Measurements from ENCODE around the gene EPOP. TPM values are rescaled to one million over a fixed set of nuclear protein-coding genes. Genes with fewer than 3 reads are reported as not detected.
A peak's percentile ranks its signal among the peaks of the same experiment; 100 is the strongest.

EPOP gene
- total RNA-seq = 13.4 and 13.9 TPM in 2 replicates
- polyA plus RNA-seq = 1.9 and 2.0 TPM in 2 replicates

GRCh38 chr17:38674749-38675615, at the start of gene EPOP:
Gene EPOP (minus strand): TSS chr17:38674957. CDS start chr17:38674495, 462 bp downstream.
- Histone ChIP-seq H3K36me3 (no peaks in the 10 kb centered on the region), H3K27me3 (peaks cover 45% of the 10 kb centered on the region), H3K27ac (no peak within 1 kb of the TSS), H3K4me3 (peak within 1 kb of the TSS; percentile 54), H3K9me3 (ENCODE audit: low read depth) (no peaks in the 10 kb centered on the region), H3K4me1 (ENCODE audit: low read depth) (peaks cover 11% of the 10 kb centered on the region)
- TF ChIP-seq CTCF (IDR thresholded peaks at IDR 0.05; ENCODE audit: low read depth, low read length) = no peak
- DNase-seq (ENCODE audit: low read depth in 1 of 2, low spot score in 1 of 2) = peak; percentile 91

GRCh38 chr17:38721802-38722201, 47.0 kb upstream of the EPOP start:
- peaks cover 6% of the 10 kb centered on the region for H3K4me1 ChIP-seq (ENCODE audit: low read depth)
- H3K27me3 ChIP-seq = no peaks in the 10 kb centered on the region
- no peak overlapping the region for H3K27ac ChIP-seq
- peaks cover 11% of the 10 kb centered on the region for H3K36me3 ChIP-seq
- no peak for TF ChIP-seq CTCF (IDR thresholded peaks at IDR 0.05; ENCODE audit: low read depth, low read length)
- no peak overlapping the region for H3K4me3 ChIP-seq
- H3K9me3 ChIP-seq (ENCODE audit: low read depth) = no peaks in the 10 kb centered on the region
- no peak for DNase-seq (ENCODE audit: low read depth in 1 of 2, low spot score in 1 of 2)

- no peak overlapping the region for H3K27ac ChIP-seq
- no peaks in the 10 kb centered on the region for H3K27me3 ChIP-seq
- H3K4me1 ChIP-seq (ENCODE audit: low read depth) = peaks cover 6% of the 10 kb centered on the region
- peaks cover 15% of the 10 kb centered on the region for H3K36me3 ChIP-seq
- no peaks in the 10 kb centered on the region for H3K9me3 ChIP-seq (ENCODE audit: low read depth)
- no peak for DNase-seq (ENCODE audit: low read depth in 1 of 2, low spot score in 1 of 2)
- TF ChIP-seq CTCF (IDR thresholded peaks at IDR 0.05; ENCODE audit: low read depth, low read length) = no peak
- no peak overlapping the region for H3K4me3 ChIP-seq
Measured at GRCh38 chr17:38720941-38721340, 46.2 kb upstream of the EPOP start.

DNA sequence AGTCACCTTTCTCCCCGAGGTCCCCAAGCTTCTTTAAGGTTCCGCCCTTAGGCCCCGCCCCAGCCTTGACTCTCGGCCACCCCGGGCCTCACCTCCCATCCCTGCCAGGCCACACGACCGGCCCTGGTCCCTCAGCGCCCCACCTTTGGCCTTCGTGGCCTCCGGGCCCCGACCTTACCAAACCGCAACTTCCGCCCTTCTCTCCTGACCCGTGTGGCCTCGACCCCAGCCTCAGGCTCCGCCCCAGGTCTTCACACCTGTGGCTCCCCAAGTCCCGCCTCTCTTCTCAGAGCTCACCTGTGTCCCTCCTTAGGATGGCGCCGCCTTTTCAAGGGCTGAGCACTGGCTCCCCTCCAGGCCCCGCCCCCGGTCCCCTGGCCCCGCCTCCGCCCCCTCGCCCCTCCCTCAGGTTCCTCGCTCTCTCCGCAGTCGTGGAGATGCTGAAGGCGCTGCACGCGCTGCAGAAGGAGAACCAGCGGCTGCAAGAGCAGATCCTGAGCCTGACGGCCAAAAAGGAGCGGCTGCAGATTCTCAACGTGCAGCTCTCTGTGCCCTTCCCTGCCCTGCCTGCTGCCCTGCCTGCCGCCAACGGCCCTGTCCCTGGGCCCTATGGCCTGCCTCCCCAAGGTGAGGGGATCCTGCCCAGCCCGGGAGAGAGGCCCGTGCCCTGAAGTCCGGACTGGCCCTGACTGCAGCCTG, 45.3 kb upstream of the EPOP start:
- H3K27me3 ChIP-seq = no peaks in the 10 kb centered on the region
- no peak for TF ChIP-seq CTCF (IDR thresholded peaks at IDR 0.05; ENCODE audit: low read depth, low read length)
- no peak overlapping the region for H3K4me3 ChIP-seq
- H3K9me3 ChIP-seq (ENCODE audit: low read depth) = no peaks in the 10 kb centered on the region
- H3K27ac ChIP-seq = no peak overlapping the region
- no peak for DNase-seq (ENCODE audit: low read depth in 1 of 2, low spot score in 1 of 2)
- H3K4me1 ChIP-seq (ENCODE audit: low read depth) = peaks cover 6% of the 10 kb centered on the region
- peaks cover 15% of the 10 kb centered on the region for H3K36me3 ChIP-seq

- H3K4me1 ChIP-seq (ENCODE audit: low read depth) = peaks cover 6% of the 10 kb centered on the region
- no peak for DNase-seq (ENCODE audit: low read depth in 1 of 2, low spot score in 1 of 2)
- TF ChIP-seq CTCF (IDR thresholded peaks at IDR 0.05; ENCODE audit: low read depth, low read length) = no peak
- no peaks in the 10 kb centered on the region for H3K27me3 ChIP-seq
- no peak overlapping the region for H3K4me3 ChIP-seq
- peaks cover 17% of the 10 kb centered on the region for H3K36me3 ChIP-seq
- H3K27ac ChIP-seq = no peak overlapping the region
- no peaks in the 10 kb centered on the region for H3K9me3 ChIP-seq (ENCODE audit: low read depth)
Measured at GRCh38 chr17:38719289-38719942, 44.7 kb upstream of the EPOP start.

All from cardiac muscle cell (in vitro differentiated cells and primary cell).